ENCODE measurements around the gene TJP1. TPM values are rescaled to one million over a fixed set of nuclear protein-coding genes. Genes with fewer than 3 reads are reported as not detected.

Gene TJP1
- total RNA-seq, 1 experiment from 2014 or later, result 44.3 TPM

- CTCF ChIA-PET, result no interaction called here
Observed at GRCh38 chr15:29849218-29849617, 26.9 kb upstream of the TJP1 start.

GRCh38 chr15:29844290-29844903, 22.1 kb upstream of the TJP1 start:
- no peak overlapping the region for H3K4me3 Mint-ChIP-seq (ENCODE audit: low read depth, unreplicated experiment)
- CTCF ChIA-PET, result no interaction called here
- no peak for DNase-seq
- no peaks in the 10 kb centered on the region for H3K27me3 Mint-ChIP-seq (ENCODE audit: unreplicated experiment)
- peaks cover 2% of the 10 kb centered on the region for H3K9me3 Mint-ChIP-seq (ENCODE audit: low read depth, unreplicated experiment)
- no TSS peak for BruUV-seq (replicated peaks)
- peaks cover 20% of the 10 kb centered on the region for H3K4me1 Mint-ChIP-seq (ENCODE audit: low read depth, unreplicated experiment)
- H3K27ac Mint-ChIP-seq (ENCODE audit: unreplicated experiment), result peak overlapping the region; percentile 5
- no peaks in the 10 kb centered on the region for H3K36me3 Mint-ChIP-seq (ENCODE audit: insufficient read depth, unreplicated experiment)
- intact Hi-C loops (cut with micrococcal nuclease; ENCODE audit: unreplicated experiment), result no loop called here
- TF ChIP-seq, protein P1, sequence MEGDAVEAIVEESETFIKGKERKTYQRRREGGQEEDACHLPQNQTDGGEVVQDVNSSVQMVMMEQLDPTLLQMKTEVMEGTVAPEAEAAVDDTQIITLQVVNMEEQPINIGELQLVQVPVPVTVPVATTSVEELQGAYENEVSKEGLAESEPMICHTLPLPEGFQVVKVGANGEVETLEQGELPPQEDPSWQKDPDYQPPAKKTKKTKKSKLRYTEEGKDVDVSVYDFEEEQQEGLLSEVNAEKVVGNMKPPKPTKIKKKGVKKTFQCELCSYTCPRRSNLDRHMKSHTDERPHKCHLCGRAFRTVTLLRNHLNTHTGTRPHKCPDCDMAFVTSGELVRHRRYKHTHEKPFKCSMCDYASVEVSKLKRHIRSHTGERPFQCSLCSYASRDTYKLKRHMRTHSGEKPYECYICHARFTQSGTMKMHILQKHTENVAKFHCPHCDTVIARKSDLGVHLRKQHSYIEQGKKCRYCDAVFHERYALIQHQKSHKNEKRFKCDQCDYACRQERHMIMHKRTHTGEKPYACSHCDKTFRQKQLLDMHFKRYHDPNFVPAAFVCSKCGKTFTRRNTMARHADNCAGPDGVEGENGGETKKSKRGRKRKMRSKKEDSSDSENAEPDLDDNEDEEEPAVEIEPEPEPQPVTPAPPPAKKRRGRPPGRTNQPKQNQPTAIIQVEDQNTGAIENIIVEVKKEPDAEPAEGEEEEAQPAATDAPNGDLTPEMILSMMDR (IDR thresholded peaks at IDR 0.05; ENCODE audit: unreplicated experiment), result no peak

More at GRCh38 chr15:29849218-29849617, 26.9 kb upstream of the TJP1 start:
- DNase-seq, result no peak
- intact Hi-C loops (cut with micrococcal nuclease; ENCODE audit: unreplicated experiment), result no loop called here
- Mint-ChIP-seq H3K36me3 (ENCODE audit: insufficient read depth, unreplicated experiment) (no peaks in the 10 kb centered on the region), H3K27me3 (ENCODE audit: unreplicated experiment) (no peaks in the 10 kb centered on the region), H3K27ac (ENCODE audit: unreplicated experiment) (no peak overlapping the region), H3K4me3 (ENCODE audit: low read depth, unreplicated experiment) (no peak overlapping the region), H3K4me1 (ENCODE audit: low read depth, unreplicated experiment) (peaks cover 8% of the 10 kb centered on the region), H3K9me3 (ENCODE audit: low read depth, unreplicated experiment) (peaks cover 2% of the 10 kb centered on the region)
- BruUV-seq (replicated peaks), result no TSS peak
- TF ChIP-seq, protein P1 (IDR thresholded peaks at IDR 0.05; ENCODE audit: unreplicated experiment), result no peak

DNA sequence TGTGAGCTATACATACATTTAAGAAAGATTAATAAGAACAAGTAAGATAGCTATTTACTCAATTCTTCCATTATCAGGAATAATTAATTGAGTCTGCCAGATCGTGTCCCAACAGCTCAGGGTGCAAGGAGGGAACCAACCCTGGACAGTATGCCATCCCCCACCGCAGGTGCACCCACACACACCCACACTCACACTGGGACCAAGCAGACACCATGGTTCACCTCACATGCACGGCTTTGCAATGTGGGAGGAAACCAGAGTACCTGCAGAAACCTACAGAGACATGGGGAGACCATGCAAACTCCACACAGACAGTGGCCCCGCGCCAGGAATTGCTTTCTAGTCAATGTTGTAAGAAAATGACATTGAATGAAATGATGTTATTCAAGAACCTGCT, 20.0 kb upstream of the TJP1 start:
- Mint-ChIP-seq H3K4me3 (ENCODE audit: low read depth, unreplicated experiment) (no peak overlapping the region), H3K4me1 (ENCODE audit: low read depth, unreplicated experiment) (peaks cover 20% of the 10 kb centered on the region), H3K36me3 (ENCODE audit: insufficient read depth, unreplicated experiment) (no peaks in the 10 kb centered on the region), H3K27me3 (ENCODE audit: unreplicated experiment) (no peaks in the 10 kb centered on the region), H3K9me3 (ENCODE audit: low read depth, unreplicated experiment) (peaks cover 1% of the 10 kb centered on the region), H3K27ac (ENCODE audit: unreplicated experiment) (no peak overlapping the region)
- CTCF ChIA-PET, result no interaction called here
- BruUV-seq (replicated peaks), result no TSS peak
- TF ChIP-seq, protein P1 (IDR thresholded peaks at IDR 0.05; ENCODE audit: unreplicated experiment), result no peak
- intact Hi-C loops (cut with micrococcal nuclease; ENCODE audit: unreplicated experiment), result no loop called here
- no peak for DNase-seq

DNA sequence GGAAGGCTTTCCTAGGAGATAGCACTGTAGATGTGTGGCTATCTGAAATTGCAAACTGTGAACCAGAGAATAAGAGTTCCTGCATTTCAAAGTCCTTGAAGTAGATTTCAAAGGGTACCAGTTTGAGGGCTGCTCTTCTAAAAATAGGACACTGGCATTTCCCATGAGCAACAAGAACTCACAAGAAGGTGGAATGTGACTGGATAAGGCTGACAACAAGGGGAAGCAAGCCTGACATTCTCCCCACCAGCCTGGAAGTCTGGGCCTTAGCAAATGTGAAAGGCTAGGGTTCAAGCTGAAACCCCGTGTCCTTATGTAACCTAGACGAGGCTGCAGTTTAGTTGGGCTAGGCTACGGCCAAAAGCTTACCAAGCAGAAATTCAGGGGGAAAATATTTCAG, 18.7 kb upstream of the TJP1 start:
- Mint-ChIP-seq H3K4me1 (ENCODE audit: low read depth, unreplicated experiment) (peaks cover 20% of the 10 kb centered on the region), H3K4me3 (ENCODE audit: low read depth, unreplicated experiment) (no peak overlapping the region), H3K36me3 (ENCODE audit: insufficient read depth, unreplicated experiment) (no peaks in the 10 kb centered on the region), H3K9me3 (ENCODE audit: low read depth, unreplicated experiment) (no peaks in the 10 kb centered on the region), H3K27me3 (ENCODE audit: unreplicated experiment) (no peaks in the 10 kb centered on the region), H3K27ac (ENCODE audit: unreplicated experiment) (no peak overlapping the region)
- no peak for DNase-seq
- CTCF ChIA-PET, result no interaction called here
- BruUV-seq (replicated peaks), result no TSS peak
- intact Hi-C loops (cut with micrococcal nuclease; ENCODE audit: unreplicated experiment), result no loop called here
- TF ChIP-seq, protein P1 (IDR thresholded peaks at IDR 0.05; ENCODE audit: unreplicated experiment), result no peak
